HG02571 (cell line): ENCODE results near the gene CMTM8.
"Not testable (repeated sequence)": the region's sequence is repeated elsewhere in the genome, so short reads cannot be mapped to it uniquely, and the experiment has no call there.

Experiments
- ATAC-seq: cut with Tn5 transposase; IDR thresholded peaks from one replicate; pipeline ENCODE4 v1.9.1; 2021; ENCODE audit warnings: mild to moderate bottlenecking, moderate library complexity; ENCODE audit not compliant: unreplicated experiment

CMTM8 gene

GRCh38 chr3:32238453-32239306 is at the start of gene CMTM8:
CMTM8 (plus strand) TSS chr3:32238680; CDS start chr3:32238973, 293 bp downstream.
- no peak for ATAC-seq

GRCh38 chr3:32189693-32190092 is 48.8 kb upstream of the CMTM8 start:
- ATAC-seq, result no peak

GRCh38 chr3:32190556-32190955 is 47.9 kb upstream of the CMTM8 start:
- ATAC-seq, result not testable (repeated sequence)

GRCh38 chr3:32193101-32193500 is 45.4 kb upstream of the CMTM8 start:
- ATAC-seq, result no peak

GRCh38 chr3:32194653-32195052 is 43.8 kb upstream of the CMTM8 start:
- ATAC-seq, result no peak

GRCh38 chr3:32195995-32196540 is 42.4 kb upstream of the CMTM8 start:
- no peak for ATAC-seq

- no peak for ATAC-seq
These were observed 40.5 kb upstream of the CMTM8 start for GRCh38 chr3:32197991-32198390.

GRCh38 chr3:32198714-32199113 is 39.8 kb upstream of the CMTM8 start:
- ATAC-seq, result no peak

GRCh38 chr3:32200490-32200889 is 38.0 kb upstream of the CMTM8 start:
- no peak for ATAC-seq

GRCh38 chr3:32200992-32201758 is 37.3 kb upstream of the CMTM8 start:
- ATAC-seq, result no peak

- ATAC-seq, result no peak
These were observed 36.0 kb upstream of the CMTM8 start for GRCh38 chr3:32202496-32202895.

GRCh38 chr3:32203854-32204253 is 34.6 kb upstream of the CMTM8 start:
- ATAC-seq, result no peak

- no peak for ATAC-seq
These were observed 30.0 kb upstream of the CMTM8 start for GRCh38 chr3:32208447-32208846.

- ATAC-seq, result no peak
These were observed 23.3 kb upstream of the CMTM8 start for GRCh38 chr3:32215185-32215584.

- no peak for ATAC-seq
These were observed 22.2 kb upstream of the CMTM8 start for GRCh38 chr3:32216172-32216783.

- ATAC-seq, result no peak
These were observed 21.1 kb upstream of the CMTM8 start for GRCh38 chr3:32217339-32217738.

- no peak for ATAC-seq
These were observed 18.9 kb upstream of the CMTM8 start for GRCh38 chr3:32219537-32219936.

- no peak for ATAC-seq
These were observed 18.5 kb upstream of the CMTM8 start for GRCh38 chr3:32220006-32220405.

GRCh38 chr3:32222950-32223349 is 15.5 kb upstream of the CMTM8 start:
- ATAC-seq, result no peak

GRCh38 chr3:32224016-32224516 is 14.4 kb upstream of the CMTM8 start:
- ATAC-seq, result no peak

- ATAC-seq, result no peak
These were observed 11.5 kb upstream of the CMTM8 start for GRCh38 chr3:32226875-32227500.
